GM18505 (cell line): Measurements from ENCODE around the gene MPO.

ENCODE experiments used
- ATAC-seq: cut with Tn5 transposase; IDR thresholded peaks from one replicate; pipeline ENCODE4 v1.9.1; 2021; ENCODE audit not compliant: unreplicated experiment
- POLR2A ChIP-seq: IDR thresholded peaks from 4 replicates; pipeline ENCODE4 v1.6.1; 2011; ENCODE audit warnings: borderline replicate concordance; ENCODE audit not compliant: insufficient read depth, insufficient read length; ENCODE audit errors: extremely low read depth

The MPO gene

DNA sequence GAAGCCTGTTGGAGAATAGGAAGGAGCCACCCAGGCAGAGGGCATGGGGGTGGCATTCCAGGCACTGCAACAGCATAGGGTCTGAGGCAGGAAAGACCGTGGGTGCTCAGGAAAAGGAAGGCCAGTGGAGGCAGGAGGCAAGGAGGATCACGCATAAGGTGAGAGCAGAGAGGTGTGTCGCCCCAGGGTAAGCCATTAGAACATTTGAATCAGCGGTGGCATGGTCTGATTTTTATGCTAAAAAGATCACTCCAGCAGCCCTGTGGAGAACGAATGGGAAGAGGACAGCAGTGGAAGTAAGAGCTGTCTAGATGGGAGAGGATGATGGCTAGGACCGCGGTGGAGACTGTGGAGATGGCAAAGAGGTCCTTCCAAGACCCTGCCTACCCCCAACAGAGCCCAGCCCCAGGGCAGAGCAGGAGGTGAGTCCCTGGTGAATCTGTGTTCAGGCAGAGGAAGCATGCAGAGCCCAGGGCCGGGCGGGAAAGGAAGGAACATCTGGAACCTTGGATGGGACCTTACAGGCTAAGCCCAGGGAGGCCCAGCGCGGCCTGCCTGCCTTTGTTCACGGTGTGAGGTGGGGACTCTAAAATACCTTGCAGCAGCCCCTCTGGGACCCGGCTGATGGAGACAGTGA lies 34.5 kb downstream of the MPO start:
- ATAC-seq, result no peak
- no peak for TF ChIP-seq POLR2A

- no peak for TF ChIP-seq POLR2A
- ATAC-seq, result no peak
Measured at GRCh38 chr17:58245428-58246103, 35.2 kb downstream of the MPO start.

DNA sequence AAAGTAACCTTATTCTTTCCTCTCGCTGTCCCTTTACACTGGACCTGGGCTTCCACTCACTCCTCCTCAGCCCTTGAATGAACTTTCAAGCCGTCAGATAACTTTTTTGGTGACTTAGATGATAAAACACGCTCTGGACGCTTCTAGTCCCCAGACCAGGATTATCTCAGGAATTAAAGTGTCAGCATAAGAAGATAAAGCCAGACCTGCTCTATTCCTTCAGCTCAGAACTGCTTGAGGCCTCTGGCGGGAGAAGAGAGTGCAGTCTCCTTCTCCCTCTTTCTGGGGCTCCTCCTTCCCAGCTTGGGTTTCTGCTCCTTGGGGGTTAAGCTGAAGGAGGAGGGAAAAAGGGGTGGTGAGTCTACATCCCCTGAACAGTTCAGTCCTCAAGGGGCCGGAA lies 35.8 kb downstream of the MPO start:
- ATAC-seq, result no peak
- TF ChIP-seq POLR2A, result no peak

DNA sequence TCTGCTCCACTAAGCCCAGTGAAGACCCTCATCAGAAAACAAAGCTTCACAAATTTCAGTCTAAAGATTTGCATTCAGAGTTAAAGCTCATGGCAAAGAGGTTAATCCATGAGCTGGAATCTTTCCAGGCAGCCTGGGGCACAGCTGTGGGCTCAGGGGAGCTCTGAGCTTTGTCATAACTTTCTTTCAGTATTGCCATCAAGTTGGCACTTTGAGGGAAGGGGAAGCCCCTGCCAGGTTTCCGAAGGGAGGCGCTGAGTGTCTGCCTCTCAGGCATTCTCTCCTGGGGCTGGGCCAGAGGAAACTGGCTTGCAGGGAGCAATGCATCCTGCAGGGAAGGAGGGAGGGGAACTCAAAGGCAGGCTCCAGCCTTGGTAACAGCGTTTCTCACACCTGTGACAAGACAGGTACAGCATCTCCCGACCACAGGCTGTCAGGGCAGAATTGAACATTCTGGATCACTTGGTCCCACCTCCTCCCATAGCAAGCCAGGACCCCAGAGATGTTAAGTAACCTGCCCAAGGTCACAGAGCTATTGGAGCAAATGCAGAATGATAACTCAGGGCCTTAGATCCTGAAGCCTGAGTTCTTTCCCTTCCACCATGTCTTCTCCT lies 38.5 kb downstream of the MPO start:
- ATAC-seq, result no peak
- no peak for TF ChIP-seq POLR2A

GRCh38 chr17:58239987-58240386 lies 40.7 kb downstream of the MPO start:
- no peak for TF ChIP-seq POLR2A
- no peak for ATAC-seq

GRCh38 chr17:58238147-58238634 lies 42.5 kb downstream of the MPO start, which contains the start of gene LPO:
Gene LPO, plus strand, starts transcription at chr17:58238584. Its CDS starts 4,396 bp downstream, at chr17:58242980.
- TF ChIP-seq POLR2A, result no peak
- ATAC-seq, result no peak

GRCh38 chr17:58236394-58236793 lies 44.3 kb downstream of the MPO start:
- ATAC-seq, result no peak
- no peak for TF ChIP-seq POLR2A

GRCh38 chr17:58235821-58236220 lies 44.9 kb downstream of the MPO start:
- no peak for ATAC-seq
- TF ChIP-seq POLR2A, result no peak

DNA sequence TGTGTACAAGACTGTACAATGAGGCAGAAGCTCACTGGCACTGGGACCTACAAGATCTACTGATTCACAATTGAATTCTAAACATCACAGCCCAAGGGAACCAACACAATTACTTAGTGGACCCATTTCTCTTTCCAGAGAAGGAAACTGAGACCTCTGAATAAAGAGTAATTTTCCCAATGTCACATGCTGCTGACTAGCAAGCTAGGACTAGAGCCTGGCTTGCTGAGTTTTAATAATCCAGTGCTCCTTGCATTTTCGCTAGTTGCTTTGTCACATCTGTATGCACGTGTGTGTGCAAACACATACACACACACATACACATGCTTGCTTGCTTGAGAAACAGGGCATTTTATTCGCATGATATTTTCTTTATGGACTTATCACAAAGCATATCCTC lies 46.2 kb downstream of the MPO start:
- no peak for ATAC-seq
- TF ChIP-seq POLR2A, result no peak

DNA sequence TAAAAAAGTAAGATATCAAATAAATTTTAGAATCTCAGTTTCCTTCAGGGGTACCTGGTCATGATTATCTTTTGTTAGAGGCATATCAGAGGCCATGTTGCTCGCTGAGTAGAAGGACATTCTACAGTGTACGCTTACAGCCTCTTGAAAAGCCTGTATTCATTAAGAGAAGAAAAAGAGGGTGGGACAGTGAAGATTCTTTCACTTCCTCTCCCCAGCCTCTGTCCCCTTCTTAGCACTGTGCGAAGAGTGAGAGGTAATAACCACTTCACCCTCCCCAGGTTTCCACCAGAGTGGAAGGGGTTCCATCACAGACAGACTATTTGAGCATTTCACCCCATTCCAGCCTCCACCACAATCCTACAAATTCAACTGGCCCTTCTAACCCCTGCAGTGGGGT lies 47.2 kb downstream of the MPO start:
- ATAC-seq, result peak; percentile 63
- no peak for TF ChIP-seq POLR2A

DNA sequence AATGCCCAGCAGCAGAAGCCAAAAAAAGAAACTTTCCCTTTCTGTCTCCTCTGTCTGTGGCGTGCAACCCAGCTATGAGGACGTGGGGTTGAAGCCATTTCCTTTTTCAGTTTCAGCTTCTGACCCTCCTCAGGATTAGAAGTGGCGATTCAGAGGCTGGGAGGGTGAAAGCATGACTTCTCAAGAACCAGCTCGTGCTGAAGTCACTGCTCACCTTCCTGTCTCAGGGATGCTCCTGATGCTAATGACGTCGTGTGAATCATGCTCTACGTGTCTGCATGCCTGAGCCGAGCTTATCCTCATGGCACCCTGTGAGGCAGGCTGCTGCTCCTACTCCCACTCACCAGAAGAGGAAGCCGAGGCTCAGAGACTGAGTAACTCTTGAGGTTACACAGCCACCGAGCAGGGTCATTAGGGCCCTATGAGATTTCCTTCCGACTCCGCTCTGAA lies 48.0 kb downstream of the MPO start:
- TF ChIP-seq POLR2A, result no peak
- peak; percentile 60 for ATAC-seq

DNA sequence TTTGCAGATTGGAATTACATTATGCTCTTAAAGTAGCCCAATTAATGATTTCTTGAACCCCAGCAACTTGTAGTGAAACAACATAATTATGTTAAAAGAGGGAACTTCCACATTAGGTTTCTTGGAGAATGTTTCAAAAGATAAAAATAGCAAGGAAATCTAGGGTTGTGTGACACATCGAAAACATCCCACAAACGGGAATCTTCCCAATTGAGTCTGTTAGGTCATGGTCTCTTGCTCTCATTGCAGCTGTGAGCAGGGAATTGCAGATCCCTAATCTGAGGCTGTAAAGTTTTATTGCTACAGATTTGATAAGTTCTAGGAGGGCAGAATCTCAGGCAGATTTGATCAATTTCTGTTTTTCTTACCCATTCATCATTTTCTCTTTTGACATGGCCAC lies 49.1 kb downstream of the MPO start:
- no peak for TF ChIP-seq POLR2A
- no peak for ATAC-seq

DNA sequence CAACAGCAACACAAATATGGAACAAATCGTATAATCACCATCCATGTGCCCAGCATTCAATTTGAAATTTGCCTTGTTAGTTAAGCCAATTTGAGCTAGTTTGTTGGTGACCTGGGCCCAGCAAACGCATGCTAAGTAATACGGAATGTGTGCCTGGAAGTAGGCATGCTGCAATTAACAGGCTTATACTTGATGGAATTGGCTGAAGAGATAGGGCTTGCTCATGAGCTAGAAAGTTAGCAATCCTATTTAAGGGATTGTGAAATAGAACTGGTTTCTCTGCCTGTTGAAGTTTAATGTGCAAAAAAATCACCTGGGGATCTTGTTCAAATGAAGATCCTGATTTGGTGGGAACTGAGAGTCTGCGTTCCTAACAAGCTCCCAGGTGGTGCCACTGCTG lies 50.9 kb downstream of the MPO start:
- ATAC-seq, result no peak
- no peak for TF ChIP-seq POLR2A

DNA sequence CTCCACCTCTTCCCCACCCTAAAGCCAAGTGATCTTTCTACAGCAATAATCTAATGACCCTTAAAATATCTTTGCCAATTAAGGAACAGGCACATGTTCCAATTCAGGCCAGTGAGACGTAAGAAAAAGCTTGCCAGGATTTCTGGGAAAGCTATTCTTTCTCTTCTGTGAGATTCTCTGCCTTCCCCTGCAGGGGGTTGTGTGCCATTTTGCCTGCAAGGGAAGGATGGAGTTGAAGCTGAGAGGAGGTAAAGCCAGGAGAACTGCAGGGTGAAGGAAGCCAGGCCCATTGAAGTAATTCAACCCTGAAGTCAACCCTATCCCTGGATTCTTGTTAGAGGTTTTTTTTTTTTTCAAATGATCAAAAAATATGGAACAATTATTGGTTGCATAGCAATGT lies 51.4 kb downstream of the MPO start:
- no peak for TF ChIP-seq POLR2A
- no peak for ATAC-seq
